ENCODE data around the gene SLC25A6.
"Not testable (repeated sequence)": the region's sequence is repeated elsewhere in the genome, so short reads cannot be mapped to it uniquely, and the experiment has no call there.

SLC25A6 gene

GRCh38 chrX:1351981-1352714 lies 39.8 kb downstream of the SLC25A6 start:
- DNase-seq, result no peak

DNA sequence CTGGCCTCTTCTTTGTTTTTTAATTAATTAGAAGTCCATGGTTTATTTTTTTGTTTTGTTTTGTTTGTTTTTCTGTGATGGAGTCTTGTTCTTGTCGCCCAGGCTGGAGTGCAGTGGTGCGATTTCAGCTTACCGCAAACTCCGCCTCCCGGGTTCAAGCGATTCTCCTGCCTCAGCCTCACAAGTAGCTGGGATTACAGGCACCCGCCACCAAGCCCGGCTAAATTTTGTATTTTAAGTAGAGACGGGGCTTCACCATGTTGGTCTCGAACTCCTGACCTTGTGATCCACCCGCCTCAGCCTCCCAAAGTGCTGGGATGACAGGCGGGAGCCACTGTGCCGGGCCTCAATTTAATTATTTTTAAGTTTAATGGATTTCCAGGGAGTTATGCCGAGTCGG lies 42.3 kb downstream of the SLC25A6 start:
- DNase-seq, result not testable (repeated sequence)

GRCh38 chrX:1341545-1342184 lies 50.2 kb downstream of the SLC25A6 start:
- no peak for DNase-seq

DNA sequence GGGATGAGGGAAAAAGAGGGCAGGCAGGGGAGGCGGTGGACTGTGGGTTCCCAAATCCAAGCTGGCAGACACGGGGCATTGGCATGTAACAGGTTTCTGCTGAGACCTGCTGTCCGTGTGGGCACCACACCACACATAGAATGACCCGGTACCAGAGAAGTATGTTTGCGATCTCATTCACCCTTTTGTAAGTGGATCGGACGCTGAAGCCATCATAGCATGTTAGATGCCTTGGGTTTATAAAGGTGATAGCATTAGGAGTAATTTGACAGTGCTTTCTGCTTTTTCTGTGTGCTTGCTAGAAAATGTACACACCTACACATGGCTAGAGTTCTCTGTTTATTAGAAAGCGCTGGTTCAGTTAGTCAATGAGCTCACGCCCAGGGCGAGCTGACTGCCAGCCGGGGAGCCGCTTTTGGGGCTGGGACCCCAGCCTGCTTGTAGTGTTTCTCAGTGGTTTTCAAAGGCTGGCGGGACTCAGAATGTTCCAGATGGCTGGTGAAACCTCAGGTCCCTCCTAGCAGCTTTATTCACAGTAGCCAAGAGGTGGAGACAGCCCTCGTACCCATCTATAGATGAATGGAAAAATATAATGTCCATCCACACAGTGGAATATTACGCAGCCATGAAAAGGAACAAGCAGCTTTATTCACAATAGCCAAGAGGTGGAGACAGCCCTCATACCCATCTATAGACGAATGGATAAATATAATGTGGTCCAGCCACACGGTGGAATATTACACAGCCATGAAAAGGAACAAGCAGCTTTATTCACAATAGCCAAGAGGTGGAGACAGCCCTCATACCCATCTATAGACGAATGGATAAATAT lies 54.7 kb downstream of the SLC25A6 start:
- DNase-seq, result no peak

GRCh38 chrX:1336331-1336943 lies 55.5 kb downstream of the SLC25A6 start, which contains the start of gene IL3RA:
IL3RA (plus strand) TSS chrX:1336785; CDS start chrX:1341766, 4,981 bp downstream.
- DNase-seq, result no peak
